ENCODE measurements around the gene TRAPPC3.

The TRAPPC3 gene

DNA sequence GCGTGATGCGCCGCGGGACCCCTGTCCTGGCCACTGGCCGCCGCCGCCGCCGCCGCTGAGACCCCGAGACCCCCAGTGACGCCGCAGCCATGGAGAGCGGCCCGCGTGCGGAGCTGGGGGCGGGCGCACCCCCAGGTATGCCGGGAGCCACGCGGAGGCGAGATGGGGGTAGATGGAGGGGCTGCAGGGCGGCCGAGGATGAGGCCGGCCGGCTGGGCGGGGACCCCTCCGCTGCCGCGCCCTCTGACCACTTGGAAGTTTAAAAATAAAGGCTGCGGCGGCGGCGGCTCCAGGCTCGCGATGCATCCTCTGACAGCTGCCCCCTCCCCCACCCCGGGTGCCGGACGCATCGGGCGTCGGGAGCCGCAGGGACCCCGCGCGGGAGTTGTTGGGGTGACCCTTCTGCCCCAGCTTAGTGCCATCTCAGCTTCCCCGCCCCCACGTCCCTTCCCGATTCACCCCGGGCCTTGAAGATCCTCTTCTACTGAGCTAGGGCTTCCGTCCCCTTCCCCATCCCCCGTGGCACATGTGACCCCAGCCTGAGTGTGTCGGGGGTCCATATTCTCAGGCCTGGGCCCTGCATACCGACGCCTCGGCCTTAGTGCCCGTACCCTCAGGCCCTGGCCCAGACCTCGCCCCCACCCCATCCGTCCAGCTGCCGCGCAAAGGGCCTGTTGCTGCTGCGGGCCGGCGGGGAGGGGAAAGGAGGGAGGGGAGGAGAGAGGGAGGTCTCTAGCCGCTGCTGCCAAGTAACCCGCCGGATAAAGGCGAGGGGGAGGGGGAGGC is 7.2 kb upstream of the TRAPPC3 start:
- ChIA-PET POLR2A (interaction anchor here (0.9 to 1.8 kb wide), 8 partner anchors 12 to 229 kb away, joined by 3 to 10 read pairs (median 4); partner anchors contain the start of genes EVA1B, STK40 and THRAP3), CTCF (interaction anchor here (1.9 to 5.8 kb wide), 2 partner anchors 32 to 129 kb away, joined by 8 to 48 read pairs; no protein-coding TSS in a partner anchor)
- Histone ChIP-seq H3K9me3 (ENCODE audit: control insufficient read depth, insufficient read depth, low read depth, low read length) (no peaks in the 10 kb centered on the region), H3K36me3 (ENCODE audit: control insufficient read depth in 2 of 2, insufficient read depth in 1 of 2, low read length in 2 of 2) (peaks cover 0 to 31% of the 10 kb centered on the region in 2 experiments; a peak in 1 of 3 replicates), H3K27ac (ENCODE audit: extremely low read depth, low read depth, low read length) (peak overlapping the region; percentile 98), H3K4me1 (ENCODE audit: control insufficient read depth, insufficient read depth, low read length) (peaks cover 5% of the 10 kb centered on the region), H3K4me3 (ENCODE audit: low read depth, low read length) (peak overlapping the region; percentile 86)
- TF ChIP-seq ZSCAN5A (tag by site-specific recombination; IDR thresholded peaks at IDR 0.05) (peak; percentile 46; the same call in 1 of the 2 replicates), ZNF76 (tag by site-specific recombination; IDR thresholded peaks at IDR 0.05; ENCODE audit: borderline replicate concordance, low read depth) (peak; percentile 79), ZNF23 (tag by site-specific recombination; IDR thresholded peaks at IDR 0.05; ENCODE audit: borderline replicate concordance) (no peak), ZIC2 (tag by site-specific recombination; IDR thresholded peaks at IDR 0.05) (no peak), SP2 (tag by site-specific recombination; IDR thresholded peaks at IDR 0.05) (peak; percentile 85), ZNF138 (tag by site-specific recombination; IDR thresholded peaks at IDR 0.05; ENCODE audit: borderline replicate concordance) (no peak), GLIS2 (tag by site-specific recombination; IDR thresholded peaks at IDR 0.05) (peak; percentile 70), ZNF221 (tag by site-specific recombination; IDR thresholded peaks at IDR 0.05; ENCODE audit: borderline replicate concordance) (no peak), ZFP37 (tag by site-specific recombination; IDR thresholded peaks at IDR 0.05) (0 out of 2 replicates have a peak, but pooled peaks have one; percentile 34), OSR2 (tag by site-specific recombination; IDR thresholded peaks at IDR 0.05) (no peak), KLF7 (tag by site-specific recombination; IDR thresholded peaks at IDR 0.05; ENCODE audit: borderline replicate concordance) (no peak), GLI2 (tag by site-specific recombination; IDR thresholded peaks at IDR 0.05; ENCODE audit: borderline replicate concordance, low read depth) (no peak), KLF8 (tag by site-specific recombination; IDR thresholded peaks at IDR 0.05) (peak; percentile 79), ZNF449 (tag by site-specific recombination; IDR thresholded peaks at IDR 0.05) (no peak), ZNF830 (tag by site-specific recombination; IDR thresholded peaks at IDR 0.05; ENCODE audit: low read depth) (no peak), YY2 (tag by site-specific recombination; IDR thresholded peaks at IDR 0.05) (no peak), SP3 (tag by site-specific recombination; IDR thresholded peaks at IDR 0.05) (peak; percentile 76), ZFP41 (tag by site-specific recombination; IDR thresholded peaks at IDR 0.05; ENCODE audit: borderline replicate concordance) (no peak), ZNF48 (tag by site-specific recombination; IDR thresholded peaks at IDR 0.05) (no peak), ZNF549 (tag by site-specific recombination; IDR thresholded peaks at IDR 0.05) (no peak)
- TF ChIP-seq, protein P1, sequence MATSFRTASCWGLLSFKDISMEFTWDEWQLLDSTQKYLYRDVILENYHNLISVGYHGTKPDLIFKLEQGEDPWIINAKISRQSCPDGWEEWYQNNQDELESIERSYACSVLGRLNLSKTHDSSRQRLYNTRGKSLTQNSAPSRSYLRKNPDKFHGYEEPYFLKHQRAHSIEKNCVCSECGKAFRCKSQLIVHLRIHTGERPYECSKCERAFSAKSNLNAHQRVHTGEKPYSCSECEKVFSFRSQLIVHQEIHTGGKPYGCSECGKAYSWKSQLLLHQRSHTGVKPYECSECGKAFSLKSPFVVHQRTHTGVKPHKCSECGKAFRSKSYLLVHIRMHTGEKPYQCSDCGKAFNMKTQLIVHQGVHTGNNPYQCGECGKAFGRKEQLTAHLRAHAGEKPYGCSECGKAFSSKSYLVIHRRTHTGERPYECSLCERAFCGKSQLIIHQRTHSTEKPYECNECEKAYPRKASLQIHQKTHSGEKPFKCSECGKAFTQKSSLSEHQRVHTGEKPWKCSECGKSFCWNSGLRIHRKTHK (tag by site-specific recombination; IDR thresholded peaks at IDR 0.05) = no peak
- TF ChIP-seq, protein P2, sequence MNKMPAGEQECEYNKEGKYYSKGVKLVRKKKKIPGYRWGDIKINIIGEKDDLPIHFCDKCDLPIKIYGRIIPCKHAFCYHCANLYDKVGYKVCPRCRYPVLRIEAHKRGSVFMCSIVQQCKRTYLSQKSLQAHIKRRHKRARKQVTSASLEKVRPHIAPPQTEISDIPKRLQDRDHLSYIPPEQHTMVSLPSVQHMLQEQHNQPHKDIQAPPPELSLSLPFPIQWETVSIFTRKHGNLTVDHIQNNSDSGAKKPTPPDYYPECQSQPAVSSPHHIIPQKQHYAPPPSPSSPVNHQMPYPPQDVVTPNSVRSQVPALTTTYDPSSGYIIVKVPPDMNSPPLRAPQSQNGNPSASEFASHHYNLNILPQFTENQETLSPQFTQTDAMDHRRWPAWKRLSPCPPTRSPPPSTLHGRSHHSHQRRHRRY (tag by site-specific recombination; IDR thresholded peaks at IDR 0.05) = no peak
- TF ChIP-seq, protein P3, sequence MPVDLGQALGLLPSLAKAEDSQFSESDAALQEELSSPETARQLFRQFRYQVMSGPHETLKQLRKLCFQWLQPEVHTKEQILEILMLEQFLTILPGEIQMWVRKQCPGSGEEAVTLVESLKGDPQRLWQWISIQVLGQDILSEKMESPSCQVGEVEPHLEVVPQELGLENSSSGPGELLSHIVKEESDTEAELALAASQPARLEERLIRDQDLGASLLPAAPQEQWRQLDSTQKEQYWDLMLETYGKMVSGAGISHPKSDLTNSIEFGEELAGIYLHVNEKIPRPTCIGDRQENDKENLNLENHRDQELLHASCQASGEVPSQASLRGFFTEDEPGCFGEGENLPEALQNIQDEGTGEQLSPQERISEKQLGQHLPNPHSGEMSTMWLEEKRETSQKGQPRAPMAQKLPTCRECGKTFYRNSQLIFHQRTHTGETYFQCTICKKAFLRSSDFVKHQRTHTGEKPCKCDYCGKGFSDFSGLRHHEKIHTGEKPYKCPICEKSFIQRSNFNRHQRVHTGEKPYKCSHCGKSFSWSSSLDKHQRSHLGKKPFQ (tag by site-specific recombination; IDR thresholded peaks at IDR 0.05) = no peak
- TF ChIP-seq, protein P4, sequence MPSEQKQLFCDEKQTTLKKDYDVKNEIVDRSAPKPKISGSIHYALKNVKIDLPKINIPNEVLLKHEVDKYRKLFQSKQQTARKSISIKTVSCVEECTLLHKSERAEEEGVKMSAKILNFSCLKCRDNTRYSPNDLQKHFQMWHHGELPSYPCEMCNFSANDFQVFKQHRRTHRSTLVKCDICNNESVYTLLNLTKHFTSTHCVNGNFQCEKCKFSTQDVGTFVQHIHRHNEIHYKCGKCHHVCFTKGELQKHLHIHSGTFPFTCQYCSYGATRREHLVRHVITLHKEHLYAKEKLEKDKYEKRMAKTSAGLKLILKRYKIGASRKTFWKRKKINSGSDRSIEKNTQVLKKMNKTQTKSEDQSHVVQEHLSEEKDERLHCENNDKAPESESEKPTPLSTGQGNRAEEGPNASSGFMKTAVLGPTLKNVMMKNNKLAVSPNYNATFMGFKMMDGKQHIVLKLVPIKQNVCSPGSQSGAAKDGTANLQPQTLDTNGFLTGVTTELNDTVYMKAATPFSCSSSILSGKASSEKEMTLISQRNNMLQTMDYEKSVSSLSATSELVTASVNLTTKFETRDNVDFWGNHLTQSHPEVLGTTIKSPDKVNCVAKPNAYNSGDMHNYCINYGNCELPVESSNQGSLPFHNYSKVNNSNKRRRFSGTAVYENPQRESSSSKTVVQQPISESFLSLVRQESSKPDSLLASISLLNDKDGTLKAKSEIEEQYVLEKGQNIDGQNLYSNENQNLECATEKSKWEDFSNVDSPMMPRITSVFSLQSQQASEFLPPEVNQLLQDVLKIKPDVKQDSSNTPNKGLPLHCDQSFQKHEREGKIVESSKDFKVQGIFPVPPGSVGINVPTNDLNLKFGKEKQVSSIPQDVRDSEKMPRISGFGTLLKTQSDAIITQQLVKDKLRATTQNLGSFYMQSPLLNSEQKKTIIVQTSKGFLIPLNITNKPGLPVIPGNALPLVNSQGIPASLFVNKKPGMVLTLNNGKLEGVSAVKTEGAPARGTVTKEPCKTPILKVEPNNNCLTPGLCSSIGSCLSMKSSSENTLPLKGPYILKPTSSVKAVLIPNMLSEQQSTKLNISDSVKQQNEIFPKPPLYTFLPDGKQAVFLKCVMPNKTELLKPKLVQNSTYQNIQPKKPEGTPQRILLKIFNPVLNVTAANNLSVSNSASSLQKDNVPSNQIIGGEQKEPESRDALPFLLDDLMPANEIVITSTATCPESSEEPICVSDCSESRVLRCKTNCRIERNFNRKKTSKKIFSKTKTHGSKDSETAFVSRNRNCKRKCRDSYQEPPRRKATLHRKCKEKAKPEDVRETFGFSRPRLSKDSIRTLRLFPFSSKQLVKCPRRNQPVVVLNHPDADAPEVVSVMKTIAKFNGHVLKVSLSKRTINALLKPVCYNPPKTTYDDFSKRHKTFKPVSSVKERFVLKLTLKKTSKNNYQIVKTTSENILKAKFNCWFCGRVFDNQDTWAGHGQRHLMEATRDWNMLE (tag by site-specific recombination; conservative IDR thresholded peaks at IDR 0.05; ENCODE audit: low read depth) = no peak
